Epithelial cell of esophagus (primary cell): Measurements from ENCODE around the gene STEAP2.

ENCODE experiments used
- DNase-seq: peaks from one replicate; pipeline ENCODE4 v3.0.0; 2010; ENCODE audit warnings: low read depth
- H3K4me3 ChIP-seq: 2 replicates; pipeline ENCODE4 v1.5.1; 2011; ENCODE audit warnings: mild to moderate bottlenecking, low read length, control low read depth
- CTCF ChIP-seq: IDR thresholded peaks from 2 replicates; pipeline ENCODE4 v1.5.1; 2011; ENCODE audit warnings: low read depth, mild to moderate bottlenecking, low read length, control low read depth, inconsistent platforms; ENCODE audit not compliant: insufficient read depth; ENCODE audit errors: missing control alignments

STEAP2 gene

GRCh38 chr7:90210475-90210874 is 1.1 kb upstream of the STEAP2 start:
- DNase-seq: no peak
- TF ChIP-seq CTCF: no peak
- H3K4me3 ChIP-seq: no peak overlapping the region

- DNase-seq: no peak
- TF ChIP-seq CTCF: no peak
- H3K4me3 ChIP-seq: peak overlapping the region; percentile 56
Measured at GRCh38 chr7:90210981-90211380, 559 bp upstream of the STEAP2 start.

- no peak for TF ChIP-seq CTCF
- DNase-seq: no peak
- H3K4me3 ChIP-seq: peak overlapping the region; percentile 56
Measured at GRCh38 chr7:90212149-90212495, 582 bp downstream of the STEAP2 start.

GRCh38 chr7:90213521-90213920 is 2.0 kb downstream of the STEAP2 start:
- TF ChIP-seq CTCF: no peak
- no peak overlapping the region for H3K4me3 ChIP-seq
- DNase-seq: no peak

GRCh38 chr7:90216080-90216674 is 4.6 kb downstream of the STEAP2 start:
- no peak for DNase-seq
- no peak overlapping the region for H3K4me3 ChIP-seq
- no peak for TF ChIP-seq CTCF

GRCh38 chr7:90216771-90217170 is 5.2 kb downstream of the STEAP2 start:
- no peak for DNase-seq
- TF ChIP-seq CTCF: no peak
- no peak overlapping the region for H3K4me3 ChIP-seq

- TF ChIP-seq CTCF: no peak
- no peak overlapping the region for H3K4me3 ChIP-seq
Measured at GRCh38 chr7:90222390-90222789, 10.8 kb downstream of the STEAP2 start.

More at GRCh38 chr7:90222390-90222789, 10.8 kb downstream of the STEAP2 start:
- DNase-seq: no peak
